Embryonic facial prominence (tissue), 1 donor: Measurements from ENCODE around the gene KIF16B.
"Not testable (repeated sequence)": the region's sequence is repeated elsewhere in the genome, so short reads cannot be mapped to it uniquely, and the experiment has no call there.

Source experiments
- DNase-seq: peaks from one replicate; pipeline ENCODE4 v3.0.0-alpha.2; 2016; ENCODE audit errors: extremely low spot score

KIF16B gene

DNA sequence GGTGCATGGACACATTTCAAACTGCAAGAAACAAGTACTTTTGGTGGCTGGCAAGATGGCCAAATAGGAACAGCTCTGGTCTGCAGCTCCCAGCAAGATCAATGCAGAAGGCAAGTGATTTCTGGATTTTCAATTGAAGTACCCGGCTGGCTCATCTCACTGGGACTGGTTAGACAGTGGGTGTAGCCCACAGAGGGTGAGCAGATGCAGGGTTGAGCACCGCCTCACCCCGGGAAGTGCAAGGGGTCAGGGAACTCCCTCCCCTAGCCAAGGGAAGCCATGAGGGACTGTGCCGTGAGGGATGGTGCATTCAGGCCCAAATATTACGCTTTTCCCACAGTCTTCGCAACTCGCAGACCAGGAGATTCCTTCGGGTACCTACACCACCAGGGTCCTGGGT lies 53.6 kb downstream of the KIF16B start:
- DNase-seq: not testable (repeated sequence)

DNA sequence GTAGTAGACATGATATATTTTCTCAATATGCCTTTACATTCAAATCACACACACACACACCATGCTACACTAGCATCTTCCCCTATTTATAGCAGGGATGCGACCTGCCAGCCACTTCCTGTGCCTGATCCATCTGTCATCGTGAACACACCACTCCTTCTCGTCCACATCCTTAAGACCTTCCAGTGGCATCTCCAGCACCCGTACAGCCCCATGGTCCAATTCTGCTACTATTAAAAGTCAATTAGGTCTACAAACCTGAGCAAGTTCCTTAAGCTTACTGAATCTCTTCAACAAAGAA lies 54.5 kb downstream of the KIF16B start:
- DNase-seq: no peak

DNA sequence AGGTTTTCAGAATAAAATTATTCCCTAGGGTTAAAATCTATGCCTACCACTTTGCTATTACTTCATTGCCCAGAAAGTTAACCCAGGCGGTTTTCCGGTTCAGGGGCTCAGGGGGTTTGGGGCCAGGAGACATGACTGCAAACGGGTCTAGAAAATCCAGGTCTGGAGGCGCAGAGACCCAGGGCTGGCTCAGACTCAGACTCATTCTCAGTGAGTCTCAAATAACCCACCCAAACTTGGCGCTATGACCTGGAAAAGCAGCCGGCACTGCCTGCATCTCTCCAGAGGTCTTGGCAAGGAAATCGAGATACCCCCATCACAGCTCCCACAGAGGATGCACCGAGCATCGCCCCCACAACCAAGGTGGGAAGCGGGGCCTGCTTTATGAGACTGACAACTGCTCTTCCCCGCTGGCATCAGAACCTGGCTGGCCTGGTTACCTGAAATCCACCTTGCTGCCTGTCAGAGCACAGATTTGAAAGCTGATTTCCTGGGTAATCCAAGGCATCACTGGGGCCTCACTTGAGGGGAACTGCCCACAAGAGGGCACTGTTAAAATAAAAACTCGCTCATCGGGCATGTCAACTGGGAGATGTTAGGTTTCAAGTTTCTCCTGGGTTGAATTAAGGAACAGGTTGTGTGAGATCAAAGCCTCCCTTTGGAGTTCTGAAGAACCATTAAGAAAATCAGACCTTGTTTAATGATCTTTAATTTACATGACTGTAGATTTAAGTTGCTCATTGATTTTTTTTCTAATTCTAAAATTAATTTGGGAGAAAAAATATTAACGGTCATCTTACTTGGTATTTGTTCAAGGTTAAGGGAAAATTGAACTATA lies 55.1 kb downstream of the KIF16B start:
- DNase-seq: peak; percentile 25

DNA sequence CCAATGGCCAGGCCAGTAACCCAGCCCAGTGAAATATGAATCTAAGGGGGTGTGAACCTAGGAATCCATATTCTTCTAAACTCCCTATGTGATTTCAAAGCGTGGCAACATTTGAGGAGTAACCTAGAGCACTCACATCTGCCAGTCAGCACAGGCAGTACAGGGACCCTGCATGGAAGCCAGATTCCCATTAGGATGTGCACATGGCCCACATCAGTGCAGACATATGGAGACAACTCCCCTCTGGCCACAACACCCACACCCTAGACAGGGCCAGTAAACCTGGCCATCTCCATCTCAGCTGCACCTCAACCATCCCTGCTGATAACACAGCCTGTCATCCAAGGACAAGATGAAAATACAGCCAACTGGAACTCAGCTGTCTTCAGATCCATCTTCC lies 56.5 kb downstream of the KIF16B start:
- no peak for DNase-seq

DNA sequence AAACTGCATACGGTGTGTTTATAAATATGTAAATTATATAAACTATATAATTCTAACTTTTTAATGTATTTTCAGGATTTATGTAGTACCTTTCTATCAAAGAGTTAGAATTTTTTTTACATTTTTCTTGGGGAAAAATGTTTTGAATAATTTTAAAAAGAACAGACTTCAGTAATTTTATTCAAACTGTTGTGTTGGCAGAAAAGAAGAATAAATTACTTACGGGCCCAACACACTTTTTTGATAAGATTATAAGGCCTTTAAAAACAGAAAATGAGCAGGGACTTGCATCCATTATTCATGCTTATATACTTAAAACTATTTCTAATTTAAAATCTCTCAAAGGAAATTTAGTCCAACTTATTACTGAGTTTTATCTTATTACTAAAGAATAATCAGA lies 58.2 kb downstream of the KIF16B start:
- no peak for DNase-seq

DNA sequence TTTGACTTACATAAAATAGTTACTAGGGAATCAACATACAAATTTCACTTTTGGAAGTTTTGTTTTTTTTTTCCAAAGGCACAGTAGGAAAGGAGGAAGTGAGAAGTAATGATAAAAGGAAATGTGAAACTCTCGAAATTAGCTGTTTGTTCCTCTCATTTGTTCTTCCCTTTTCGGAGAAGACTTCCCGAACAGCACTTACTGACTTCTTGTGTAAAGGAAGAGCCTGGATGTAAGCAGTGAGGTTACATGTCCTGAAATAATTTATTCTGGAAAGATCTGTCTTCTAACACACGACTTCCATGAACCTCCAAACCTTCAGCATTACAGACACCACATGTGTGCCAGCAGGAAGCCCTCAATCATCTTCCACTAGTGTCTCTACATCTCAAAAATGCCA lies 59.1 kb downstream of the KIF16B start:
- DNase-seq: no peak

DNA sequence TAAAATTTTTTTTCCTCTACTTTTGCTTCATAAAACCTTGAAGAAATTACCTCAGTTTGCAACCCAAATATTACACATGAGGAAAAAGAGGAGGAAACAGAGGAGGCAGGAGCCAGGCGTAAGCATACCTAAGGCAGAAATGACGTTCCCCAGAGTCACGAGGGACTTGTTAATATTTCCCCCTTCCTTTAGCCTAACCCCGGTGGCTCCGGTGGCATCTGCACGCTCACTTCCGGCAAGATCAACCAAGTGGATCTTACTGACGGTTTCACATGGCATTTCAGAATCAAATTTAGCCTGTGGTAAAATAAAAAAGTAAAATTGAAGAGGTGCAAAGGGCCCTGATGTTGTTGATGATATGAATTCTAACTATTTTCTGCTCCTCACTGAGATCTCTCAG lies 67.4 kb downstream of the KIF16B start:
- no peak for DNase-seq

DNA sequence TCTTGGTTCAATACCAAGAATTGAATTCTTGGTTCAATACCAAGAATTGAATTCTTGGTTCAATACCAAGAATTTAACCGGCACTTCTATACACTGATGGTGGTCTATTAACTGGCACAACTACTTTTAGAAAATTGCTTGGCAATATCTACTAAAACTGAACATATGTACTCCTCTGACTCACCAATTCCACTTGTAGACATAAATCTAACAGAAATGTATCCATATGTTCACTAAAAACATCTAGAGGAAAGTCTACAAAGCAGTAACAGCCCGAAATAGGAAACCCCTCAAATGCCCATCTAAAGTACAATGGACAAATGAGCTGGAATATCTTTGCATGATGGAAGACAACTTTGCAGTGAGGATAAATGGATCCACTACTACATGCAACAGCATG lies 71.9 kb downstream of the KIF16B start:
- DNase-seq: no peak

DNA sequence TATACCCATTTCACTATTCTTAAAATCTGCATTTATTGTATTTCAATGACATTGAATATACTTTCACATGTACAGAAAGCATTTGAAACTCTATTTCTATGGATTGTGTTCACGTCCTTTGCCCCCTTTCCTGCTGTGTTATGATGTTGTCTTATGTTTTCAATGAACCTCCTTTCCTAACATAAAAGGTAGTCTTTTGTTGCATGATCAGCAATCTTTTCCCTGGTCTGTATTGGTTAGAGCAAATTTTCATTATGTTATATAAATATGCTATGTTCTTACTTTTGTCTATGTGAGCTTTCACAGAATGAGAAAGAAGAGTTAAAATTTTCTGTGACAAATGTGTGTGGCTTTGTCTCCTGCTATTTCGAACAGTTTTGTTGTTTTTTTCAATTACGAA lies 73.1 kb downstream of the KIF16B start:
- DNase-seq: no peak

DNA sequence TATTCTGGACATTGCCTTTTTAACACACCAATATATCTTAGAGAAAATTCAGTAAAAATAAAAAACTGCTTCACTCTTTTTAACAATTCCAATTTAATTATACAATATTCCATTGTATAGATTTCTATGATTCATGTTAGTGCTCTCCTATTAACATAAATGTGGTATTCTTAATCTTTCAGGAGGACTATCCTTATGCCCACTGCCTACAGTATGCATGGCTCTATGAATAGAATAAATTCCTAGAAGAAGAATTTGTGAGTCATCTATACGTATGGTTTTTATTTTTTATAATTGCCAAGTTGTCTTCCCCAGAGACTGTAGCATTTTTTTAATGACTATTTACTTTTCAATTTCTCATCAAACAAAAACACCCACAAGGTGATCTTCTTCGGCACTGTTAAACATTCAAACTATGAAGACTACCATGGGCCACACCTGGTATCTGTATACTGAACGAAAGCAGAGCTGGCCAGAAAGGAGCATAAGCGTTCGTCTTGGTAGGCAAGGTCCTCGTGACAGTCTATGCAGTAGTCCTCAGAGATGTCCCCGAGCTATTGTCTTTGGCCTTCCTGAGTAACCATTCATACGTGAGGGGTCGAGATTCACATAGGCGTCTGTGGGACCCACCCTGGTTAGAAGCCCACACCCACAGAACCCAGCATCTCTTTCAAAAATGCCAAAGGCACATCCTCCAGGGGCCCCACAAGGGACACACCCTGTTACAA lies 74.6 kb downstream of the KIF16B start:
- no peak for DNase-seq

DNA sequence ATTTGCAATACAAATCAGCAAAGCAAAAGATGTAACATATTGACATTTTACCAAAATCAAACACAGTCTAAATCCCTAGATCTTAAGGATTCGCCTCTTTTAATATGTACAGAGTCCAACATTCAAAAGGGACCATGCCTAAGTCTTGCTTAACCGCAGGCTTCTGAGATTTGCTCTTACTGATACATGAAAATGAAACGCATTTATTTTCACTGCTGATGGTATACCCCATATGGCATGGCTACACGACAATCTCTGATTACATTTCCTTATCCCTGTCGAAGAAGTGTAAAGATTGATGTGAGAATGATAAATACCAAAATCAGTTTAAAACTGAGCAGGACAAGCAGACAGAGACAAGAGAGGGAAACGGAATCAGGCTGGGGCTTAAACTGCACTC lies 75.4 kb downstream of the KIF16B start:
- no peak for DNase-seq

DNA sequence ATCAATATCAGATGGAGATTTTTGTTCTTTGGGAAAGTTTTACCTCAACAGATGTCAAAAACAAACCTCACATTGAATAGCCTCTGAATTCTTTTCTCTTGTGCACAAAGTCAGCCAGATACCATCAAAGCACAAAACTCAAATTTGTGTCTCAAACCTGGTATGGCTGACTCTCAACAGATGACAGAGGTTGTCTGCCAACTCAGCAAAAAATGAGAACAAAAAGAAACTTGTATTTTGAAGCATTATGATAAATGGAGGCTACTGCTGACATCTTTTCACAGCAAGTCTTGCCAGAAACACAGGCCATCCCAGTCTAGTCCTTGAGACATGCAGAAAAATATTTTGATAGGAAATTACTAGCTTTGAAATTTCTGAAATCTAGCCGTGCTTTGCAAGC lies 79.8 kb downstream of the KIF16B start:
- no peak for DNase-seq

DNA sequence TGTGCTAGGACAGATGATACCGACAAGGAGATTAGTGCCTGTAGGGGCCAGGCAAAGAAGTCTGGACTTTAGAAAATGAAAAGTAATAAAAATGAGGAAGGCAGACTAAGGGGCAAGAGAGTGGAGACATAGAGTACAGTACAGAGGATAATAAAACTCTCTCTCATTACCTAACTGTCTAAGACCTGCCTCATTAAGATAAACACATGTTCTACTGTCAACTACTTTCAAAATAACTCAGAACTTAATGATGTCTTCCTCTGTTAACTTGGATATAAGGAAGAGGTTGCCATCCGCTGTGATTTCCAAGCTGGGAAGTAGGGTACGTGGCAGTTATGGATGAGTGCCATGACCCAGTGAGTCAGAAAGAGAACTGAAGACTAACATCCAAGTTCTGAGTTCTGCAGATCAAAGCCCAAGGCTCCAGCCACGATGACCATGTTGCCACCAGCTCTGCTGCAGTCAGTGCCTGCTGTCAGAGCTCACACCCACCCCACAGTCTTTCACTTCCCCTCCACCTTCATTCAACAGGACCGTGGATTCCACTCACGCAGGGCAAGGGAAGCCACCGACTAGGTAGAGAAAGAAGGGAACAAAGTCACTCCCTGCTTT lies 81.8 kb downstream of the KIF16B start:
- DNase-seq: no peak

DNA sequence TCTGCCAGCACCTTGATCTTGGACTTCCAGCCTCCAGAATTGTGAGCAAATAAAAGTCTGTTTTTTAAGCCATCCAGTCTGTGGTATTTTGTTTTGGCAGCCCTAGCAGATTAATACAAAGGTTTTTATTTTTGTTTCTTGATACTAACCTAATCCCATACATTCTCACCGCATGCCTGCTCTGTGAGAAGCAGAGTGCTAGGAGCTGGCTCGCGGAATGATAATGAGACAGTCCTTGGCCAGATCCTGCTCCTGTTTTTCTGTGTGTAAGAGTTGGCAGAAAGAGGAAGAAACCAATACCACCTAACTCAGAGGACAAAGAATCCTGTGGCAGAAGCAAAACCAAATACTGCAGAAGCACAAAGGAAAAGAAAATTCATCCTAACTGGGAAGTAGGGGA lies 82.6 kb downstream of the KIF16B start:
- no peak for DNase-seq

DNA sequence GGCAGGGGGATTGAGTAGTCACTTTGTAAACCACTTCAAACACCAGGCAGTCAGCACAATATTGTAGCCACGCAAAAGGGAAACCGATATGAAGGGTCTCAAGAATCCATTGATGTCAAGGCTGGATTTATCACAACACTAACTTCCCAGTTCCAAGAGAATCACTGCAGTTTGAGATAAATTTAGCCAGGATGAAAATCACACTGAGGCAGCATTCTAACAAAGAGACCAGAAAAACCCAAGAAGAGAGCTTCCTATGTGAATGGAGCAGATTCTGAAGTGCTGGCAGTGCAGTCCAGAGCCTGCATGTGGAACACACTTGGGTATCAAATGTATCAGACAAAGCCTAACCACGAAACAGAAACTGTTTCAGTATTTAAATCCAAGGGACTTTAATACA lies 84.6 kb downstream of the KIF16B start:
- DNase-seq: no peak

DNA sequence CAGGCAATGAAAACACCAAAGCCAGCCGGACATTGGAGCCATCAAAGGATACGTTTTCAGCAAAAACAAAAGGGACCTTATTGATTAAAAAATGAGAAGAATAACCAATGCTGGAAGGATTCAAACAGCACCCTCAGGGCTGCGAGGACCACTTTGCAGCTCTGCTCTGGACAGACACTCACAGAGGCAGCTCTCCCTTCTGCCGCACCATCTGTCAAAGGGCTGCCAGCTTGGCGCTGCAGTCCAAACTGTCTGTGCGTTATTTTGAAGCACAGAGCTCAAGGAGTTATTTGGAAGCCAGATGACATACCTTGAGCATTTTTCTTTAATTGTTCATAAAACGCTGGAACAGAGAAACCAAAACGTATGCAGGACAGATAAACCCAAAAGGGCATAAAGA lies 85.2 kb downstream of the KIF16B start:
- DNase-seq: no peak

DNA sequence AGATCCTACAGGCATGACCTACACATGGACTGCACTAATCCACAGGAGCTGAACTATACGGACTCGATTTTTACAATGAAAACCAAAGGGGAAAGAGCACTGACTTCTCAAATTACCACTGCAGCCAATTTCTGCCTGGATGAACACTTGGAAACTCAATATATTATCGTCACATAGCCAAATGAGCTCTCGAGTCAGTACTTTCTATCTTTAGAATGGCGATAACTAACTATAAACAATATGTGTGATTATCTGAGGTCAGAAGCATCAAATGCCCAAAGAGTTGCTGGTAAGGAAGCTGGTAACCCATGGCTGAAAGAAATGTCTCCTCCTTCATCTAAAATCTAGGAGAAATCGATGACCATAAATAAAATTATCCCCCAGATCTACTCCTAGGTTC lies 86.7 kb downstream of the KIF16B start:
- no peak for DNase-seq

DNA sequence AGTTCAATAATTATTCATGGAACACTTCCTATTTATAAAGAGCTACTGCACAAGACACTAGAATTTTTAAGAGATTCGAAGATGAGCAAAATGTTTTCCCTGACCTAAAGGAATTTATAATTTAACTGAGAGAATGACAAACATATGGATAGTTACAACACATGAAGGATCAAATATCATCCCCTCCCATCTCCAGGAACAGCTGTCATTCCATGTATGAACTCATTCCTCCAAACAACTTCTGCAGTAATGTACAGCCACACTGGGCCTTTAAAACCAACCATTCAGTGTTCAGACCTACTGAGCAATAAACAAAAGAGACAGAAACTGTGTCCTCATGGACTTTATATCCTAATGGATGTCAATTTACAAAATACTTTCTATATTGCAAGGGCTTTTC lies 87.8 kb downstream of the KIF16B start:
- no peak for DNase-seq

DNA sequence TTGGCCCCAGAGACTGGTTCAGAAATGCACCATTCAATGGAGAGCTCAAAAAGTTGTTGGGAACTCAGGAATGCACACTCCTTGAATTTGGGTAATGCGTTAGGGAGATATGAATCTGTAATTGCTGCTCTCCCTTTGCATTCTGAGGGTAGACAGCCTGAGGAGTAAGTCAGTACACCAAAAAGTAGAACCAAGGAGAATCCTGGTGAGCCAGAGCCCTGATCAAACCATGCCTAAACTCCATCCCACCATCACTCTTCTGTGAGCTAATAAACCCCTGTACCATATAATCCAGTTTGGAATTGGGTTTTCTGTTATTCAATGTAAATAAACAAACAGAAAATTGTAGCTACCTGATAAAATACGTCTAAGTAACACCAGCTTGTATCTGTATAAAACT lies 90.2 kb downstream of the KIF16B start:
- DNase-seq: no peak

DNA sequence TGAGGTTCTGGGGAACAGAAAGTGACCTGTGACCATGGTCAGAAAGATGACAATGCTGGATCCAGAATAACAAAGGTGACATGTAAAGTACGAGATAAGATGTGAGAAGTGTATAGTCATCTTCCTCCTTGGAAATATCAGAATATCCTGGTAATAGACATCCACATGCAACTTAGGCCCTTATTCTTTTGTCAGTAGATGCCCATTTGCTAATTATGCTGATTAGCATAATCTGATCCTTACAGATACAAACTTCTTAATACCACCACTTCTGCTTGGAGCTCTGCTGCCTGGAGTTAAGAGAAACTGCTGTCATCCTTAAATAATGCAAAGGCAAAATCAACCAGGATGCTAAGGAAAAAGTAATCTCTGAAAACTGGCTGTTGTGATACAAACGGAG lies 91.3 kb downstream of the KIF16B start:
- no peak for DNase-seq

DNA sequence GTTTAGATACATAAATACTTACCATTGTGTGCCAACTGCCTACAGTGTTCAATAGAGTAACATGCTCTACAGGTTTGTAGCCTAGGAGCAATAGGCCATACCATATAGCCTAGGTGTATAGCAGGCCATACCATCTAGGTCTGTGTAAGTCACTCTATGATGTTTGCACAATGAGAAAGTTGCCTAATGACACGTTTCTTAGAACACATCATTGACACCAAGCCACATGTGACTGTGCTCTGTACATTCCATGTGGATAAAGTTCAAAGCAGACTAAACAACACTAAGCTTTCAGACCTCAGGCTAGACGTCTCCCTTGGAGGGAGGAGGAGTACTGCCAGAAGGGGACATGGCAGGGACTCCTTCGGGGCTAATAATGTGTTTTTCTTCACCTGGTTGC lies 93.6 kb downstream of the KIF16B start:
- no peak for DNase-seq

DNA sequence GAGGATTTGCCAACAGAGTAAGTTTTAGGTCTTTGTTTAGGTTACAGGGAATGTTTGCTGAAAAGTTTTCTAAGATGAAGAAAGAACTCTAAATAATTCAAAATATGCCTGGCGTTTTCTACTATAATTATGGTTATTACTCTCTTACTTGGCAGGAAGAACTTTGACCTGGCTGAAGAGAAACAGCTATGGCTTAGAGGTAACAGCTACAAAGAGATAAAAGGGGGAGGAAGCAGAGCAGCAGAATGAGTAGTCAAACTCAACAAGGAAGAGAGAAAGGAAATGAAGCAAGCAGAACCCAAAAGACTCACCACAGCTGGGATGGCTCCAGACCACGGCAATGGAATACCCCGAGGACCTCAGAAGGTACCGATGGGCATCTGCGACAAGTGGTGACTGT lies 95.6 kb downstream of the KIF16B start:
- no peak for DNase-seq

DNA sequence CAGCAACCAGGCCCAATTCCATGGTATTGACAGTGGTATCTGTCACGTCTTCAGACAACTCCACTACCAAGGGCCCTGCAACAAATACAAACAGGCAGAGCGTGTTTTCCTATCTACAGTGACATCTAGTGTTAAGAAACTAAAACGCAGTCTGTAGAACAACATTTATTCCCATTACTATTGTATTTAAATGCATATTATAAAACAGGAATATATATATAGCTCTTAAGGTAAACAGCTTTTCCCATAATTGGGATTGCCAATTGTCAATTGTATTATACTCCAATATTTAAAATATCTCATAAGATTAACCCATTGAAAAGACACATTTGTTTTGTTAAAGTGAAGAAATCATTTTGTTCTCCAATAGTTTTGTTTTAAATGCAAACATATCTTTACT lies 97.2 kb downstream of the KIF16B start:
- peak; percentile 72 for DNase-seq
